ENCODE measurements around the gene CNTD1.

The CNTD1 gene

GRCh38 chr17:42779936-42780850 is 18.5 kb upstream of the CNTD1 start, which contains the start of gene WNK4:
TSS of gene WNK4 (plus strand) at chr17:42780610. CDS start at chr17:42780699, 89 bp downstream.
- DNase-seq, result no peak

- no peak for DNase-seq
Observed at GRCh38 chr17:42780851-42781638, 17.6 kb upstream of the CNTD1 start.

- DNase-seq, result no peak
Observed at GRCh38 chr17:42781639-42782165, 17.0 kb upstream of the CNTD1 start.

- no peak for DNase-seq
Observed at GRCh38 chr17:42782166-42783061, 16.2 kb upstream of the CNTD1 start.

- DNase-seq, result no peak
Observed at GRCh38 chr17:42783062-42783790, 15.4 kb upstream of the CNTD1 start.

GRCh38 chr17:42783791-42784138 is 14.9 kb upstream of the CNTD1 start:
- DNase-seq, result no peak

GRCh38 chr17:42784409-42784808 is 14.3 kb upstream of the CNTD1 start:
- no peak for DNase-seq

- no peak for DNase-seq
Observed at GRCh38 chr17:42784811-42785592, 13.7 kb upstream of the CNTD1 start.

- DNase-seq, result no peak
Observed at GRCh38 chr17:42787266-42787665, 11.4 kb upstream of the CNTD1 start.

GRCh38 chr17:42791948-42792347 is 6.7 kb upstream of the CNTD1 start:
- no peak for DNase-seq

- no peak for DNase-seq
Observed at GRCh38 chr17:42792545-42792944, 6.1 kb upstream of the CNTD1 start.

GRCh38 chr17:42795061-42795460 is 3.6 kb upstream of the CNTD1 start:
- DNase-seq, result no peak

GRCh38 chr17:42795465-42795864 is 3.2 kb upstream of the CNTD1 start:
- no peak for DNase-seq

- DNase-seq, result no peak
Observed at GRCh38 chr17:42796066-42796758, 2.4 kb upstream of the CNTD1 start.

GRCh38 chr17:42797067-42798007 is 1.3 kb upstream of the CNTD1 start:
- no peak for DNase-seq

- DNase-seq, result no peak
Observed at GRCh38 chr17:42798011-42798382, 664 bp upstream of the CNTD1 start.

- DNase-seq, result no peak
Observed at GRCh38 chr17:42803074-42803883, 4.6 kb downstream of the CNTD1 start.

- DNase-seq, result no peak
Observed at GRCh38 chr17:42804918-42805367, 6.3 kb downstream of the CNTD1 start.
